Stimulated activated CD4-positive, alpha-beta T cell treated with anti-CD3 and anti-CD28 coated beads, Interleukin-15, amount 100 ng/mL, for 1 hour (primary cell): ENCODE results near the gene OVCA2.
"Not testable (repeated sequence)": the region's sequence is repeated elsewhere in the genome, so short reads cannot be mapped to it uniquely, and the experiment has no call there.

Source experiments
- DNase-seq, 2 donors: peaks; one replicate each; pipeline ENCODE4 v3.0.0-alpha.2; 2020; ENCODE audit warnings: low read depth in 1 of 2, low spot score in 1 of 2

Gene OVCA2

GRCh38 chr17:2013220-2013993 is 28.4 kb upstream of the OVCA2 start:
- not testable (repeated sequence) for DNase-seq

- no peak for DNase-seq
Measured at GRCh38 chr17:2013994-2014317, 27.9 kb upstream of the OVCA2 start.

GRCh38 chr17:2015314-2015713 is 26.5 kb upstream of the OVCA2 start:
- no peak for DNase-seq

GRCh38 chr17:2016494-2016893 is 25.3 kb upstream of the OVCA2 start:
- no peak for DNase-seq

- DNase-seq, result no peak
Measured at GRCh38 chr17:2017274-2017941, 24.4 kb upstream of the OVCA2 start.

- DNase-seq, result no peak
Measured at GRCh38 chr17:2018716-2019510, 22.9 kb upstream of the OVCA2 start.

- DNase-seq, result no peak
Measured at GRCh38 chr17:2019723-2020122, 22.1 kb upstream of the OVCA2 start.

- no peak for DNase-seq
Measured at GRCh38 chr17:2020721-2021120, 21.1 kb upstream of the OVCA2 start.

- no peak for DNase-seq
Measured at GRCh38 chr17:2022647-2023240, 19.1 kb upstream of the OVCA2 start.

- DNase-seq, result no peak
Measured at GRCh38 chr17:2023256-2023655, 18.6 kb upstream of the OVCA2 start.

- DNase-seq, result no peak
Measured at GRCh38 chr17:2023692-2024571, 17.9 kb upstream of the OVCA2 start.

GRCh38 chr17:2024572-2025219 is 17.1 kb upstream of the OVCA2 start:
- DNase-seq, result no peak

GRCh38 chr17:2025220-2025621 is 16.6 kb upstream of the OVCA2 start, which contains the start of gene RTN4RL1:
Gene RTN4RL1 (minus strand): TSS chr17:2025334. CDS start chr17:2024865, 469 bp downstream.
- DNase-seq, result peak; percentile 52 to 55

GRCh38 chr17:2025622-2026309 is 16.1 kb upstream of the OVCA2 start:
- DNase-seq, result no peak

GRCh38 chr17:2027528-2028233 is 14.1 kb upstream of the OVCA2 start:
- no peak for DNase-seq

- no peak for DNase-seq
Measured at GRCh38 chr17:2028234-2028614, 13.6 kb upstream of the OVCA2 start.

- DNase-seq, result no peak
Measured at GRCh38 chr17:2028737-2029136, 13.1 kb upstream of the OVCA2 start.

GRCh38 chr17:2029911-2030778 is 11.7 kb upstream of the OVCA2 start, which contains the start of gene DPH1:
Gene DPH1 (plus strand): TSS chr17:2030153. CDS start chr17:2030170, 17 bp downstream.
- DNase-seq, result peak; percentile 67 to 81
